ENCODE data around the gene GCNT2.
A peak's percentile ranks its signal among the peaks of the same experiment; 100 is the strongest.

The GCNT2 gene

DNA sequence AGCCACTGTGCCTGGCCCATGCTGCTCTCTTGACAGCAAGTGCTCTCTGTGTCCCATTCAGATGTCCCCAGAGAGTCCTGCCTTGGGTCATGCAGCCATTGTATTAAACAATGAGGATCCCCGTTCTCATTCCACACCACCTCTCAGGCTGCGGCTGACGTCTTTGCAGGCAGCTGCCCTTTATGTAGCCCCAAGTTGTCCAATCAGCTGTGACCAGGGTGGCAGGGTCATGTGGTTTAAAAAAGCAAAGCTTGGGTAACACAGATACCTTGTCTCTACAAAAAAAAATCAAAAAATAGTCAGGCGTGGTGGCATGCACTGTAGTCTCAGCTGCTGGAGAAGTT lies 13.2 kb downstream of the GCNT2 start:
- TF ChIP-seq CTCF (IDR thresholded peaks at IDR 0.05; ENCODE audit: extremely low read depth, insufficient read depth, missing control alignments): no peak
- no peak for DNase-seq (ENCODE audit: low spot score)
- in situ Hi-C loops (cut with MboI; ENCODE audit: low pct_unique_long_range_greater_than_20kb, low sequenced_read_pairs, unreplicated experiment): no loop called here

- in situ Hi-C loops (cut with MboI; ENCODE audit: low pct_unique_long_range_greater_than_20kb, low sequenced_read_pairs, unreplicated experiment): no loop called here
- DNase-seq (ENCODE audit: low spot score): no peak
- no peak for TF ChIP-seq CTCF (IDR thresholded peaks at IDR 0.05; ENCODE audit: extremely low read depth, insufficient read depth, missing control alignments)
Observed at GRCh38 chr6:10535193-10535592, 14.0 kb downstream of the GCNT2 start.

DNA sequence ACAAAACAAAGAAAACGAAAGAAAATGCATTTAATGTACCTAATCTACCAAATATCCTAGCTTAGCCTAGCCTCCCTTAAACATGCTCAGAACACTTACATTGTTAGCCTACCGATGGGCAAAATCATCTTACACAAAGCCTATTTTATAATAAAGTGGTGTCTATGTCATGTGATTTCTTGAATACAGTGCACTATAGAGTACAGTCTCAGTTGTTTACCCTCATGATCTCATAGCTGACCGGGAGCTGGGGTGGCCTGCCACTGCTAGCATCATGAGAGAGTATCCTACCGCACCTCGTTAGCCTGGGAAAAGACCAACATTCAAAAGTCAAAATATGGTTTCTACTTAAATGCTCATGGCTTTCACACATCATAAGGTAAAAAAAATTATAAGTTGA lies 16.6 kb downstream of the GCNT2 start:
- DNase-seq (ENCODE audit: low spot score): no peak
- no peak for TF ChIP-seq CTCF (IDR thresholded peaks at IDR 0.05; ENCODE audit: extremely low read depth, insufficient read depth, missing control alignments)
- in situ Hi-C loops (cut with MboI; ENCODE audit: low pct_unique_long_range_greater_than_20kb, low sequenced_read_pairs, unreplicated experiment): no loop called here

DNA sequence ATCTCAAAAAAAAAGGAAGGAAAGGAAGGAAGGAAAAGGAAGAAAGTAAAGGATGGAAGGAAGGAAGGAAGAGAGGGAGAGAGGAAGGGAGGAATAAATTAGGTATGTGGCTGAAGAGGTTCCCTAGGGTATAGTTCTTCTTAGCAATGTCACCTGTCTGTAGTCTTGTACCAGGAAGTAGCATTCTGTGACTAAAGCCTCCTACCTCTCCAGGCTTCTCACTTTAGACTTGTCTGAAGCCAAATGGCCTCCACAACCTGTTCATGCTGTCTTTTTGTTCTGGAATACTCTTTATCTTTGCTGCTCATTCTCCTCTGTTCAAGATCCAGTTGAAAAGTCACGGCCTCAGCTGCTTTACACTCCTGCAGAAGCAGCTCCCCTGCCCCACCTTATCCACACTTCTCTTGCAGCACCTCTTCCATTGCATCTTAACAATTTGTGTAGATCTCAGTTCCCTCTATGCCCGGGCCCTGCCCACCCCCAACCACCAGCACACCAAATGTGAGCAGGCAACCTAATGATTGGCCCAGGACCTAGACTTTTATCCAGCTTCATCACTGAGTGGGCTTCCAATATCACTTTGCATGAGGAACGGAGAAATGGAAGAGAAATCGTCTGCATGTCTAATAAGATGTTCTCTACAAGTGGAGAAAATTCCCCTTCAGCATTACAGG lies 19.1 kb downstream of the GCNT2 start:
- no peak for TF ChIP-seq CTCF (IDR thresholded peaks at IDR 0.05; ENCODE audit: extremely low read depth, insufficient read depth, missing control alignments)
- in situ Hi-C loops (cut with MboI; ENCODE audit: low pct_unique_long_range_greater_than_20kb, low sequenced_read_pairs, unreplicated experiment): no loop called here
- DNase-seq (ENCODE audit: low spot score): peak; percentile 20

- no peak for DNase-seq (ENCODE audit: low spot score)
- in situ Hi-C loops (cut with MboI; ENCODE audit: low pct_unique_long_range_greater_than_20kb, low sequenced_read_pairs, unreplicated experiment): no loop called here
- no peak for TF ChIP-seq CTCF (IDR thresholded peaks at IDR 0.05; ENCODE audit: extremely low read depth, insufficient read depth, missing control alignments)
Observed at GRCh38 chr6:10541591-10541990, 20.4 kb downstream of the GCNT2 start.

- DNase-seq (ENCODE audit: low spot score): no peak
- in situ Hi-C loops (cut with MboI; ENCODE audit: low pct_unique_long_range_greater_than_20kb, low sequenced_read_pairs, unreplicated experiment): no loop called here
- no peak for TF ChIP-seq CTCF (IDR thresholded peaks at IDR 0.05; ENCODE audit: extremely low read depth, insufficient read depth, missing control alignments)
Observed at GRCh38 chr6:10542213-10542612, 21.1 kb downstream of the GCNT2 start.

DNA sequence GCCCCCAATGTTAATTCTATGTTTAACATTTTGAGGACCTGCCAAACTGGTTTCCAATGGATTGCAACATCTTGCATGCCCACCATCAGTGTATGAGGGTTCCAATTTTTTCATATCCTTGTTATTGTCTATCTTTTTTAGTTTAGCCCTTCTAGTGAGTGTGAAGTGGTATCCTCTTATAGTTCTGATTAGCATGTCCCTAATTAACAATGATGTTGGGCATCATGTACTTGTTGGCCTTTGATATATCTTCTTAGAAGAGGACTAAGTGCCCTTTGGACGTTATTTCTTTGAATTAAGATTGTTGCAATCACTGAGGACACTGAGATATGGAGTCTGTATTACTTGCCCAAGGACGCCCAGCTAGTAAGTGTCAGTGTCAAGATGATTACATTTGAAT lies 22.3 kb downstream of the GCNT2 start:
- DNase-seq (ENCODE audit: low spot score): no peak
- TF ChIP-seq CTCF (IDR thresholded peaks at IDR 0.05; ENCODE audit: extremely low read depth, insufficient read depth, missing control alignments): no peak
- in situ Hi-C loops (cut with MboI; ENCODE audit: low pct_unique_long_range_greater_than_20kb, low sequenced_read_pairs, unreplicated experiment): no loop called here
